TTC549 (cell line): ENCODE results near the gene HCK.
"Not testable (repeated sequence)": the region's sequence is repeated elsewhere in the genome, so short reads cannot be mapped to it uniquely, and the experiment has no call there.

Experiments
- FAIRE-seq: peaks from 2 replicates; lab custom pipeline; 2012; peaks lifted over from hg19 to GRCh38; lab: Jason Lieb, UNC

Gene HCK

DNA sequence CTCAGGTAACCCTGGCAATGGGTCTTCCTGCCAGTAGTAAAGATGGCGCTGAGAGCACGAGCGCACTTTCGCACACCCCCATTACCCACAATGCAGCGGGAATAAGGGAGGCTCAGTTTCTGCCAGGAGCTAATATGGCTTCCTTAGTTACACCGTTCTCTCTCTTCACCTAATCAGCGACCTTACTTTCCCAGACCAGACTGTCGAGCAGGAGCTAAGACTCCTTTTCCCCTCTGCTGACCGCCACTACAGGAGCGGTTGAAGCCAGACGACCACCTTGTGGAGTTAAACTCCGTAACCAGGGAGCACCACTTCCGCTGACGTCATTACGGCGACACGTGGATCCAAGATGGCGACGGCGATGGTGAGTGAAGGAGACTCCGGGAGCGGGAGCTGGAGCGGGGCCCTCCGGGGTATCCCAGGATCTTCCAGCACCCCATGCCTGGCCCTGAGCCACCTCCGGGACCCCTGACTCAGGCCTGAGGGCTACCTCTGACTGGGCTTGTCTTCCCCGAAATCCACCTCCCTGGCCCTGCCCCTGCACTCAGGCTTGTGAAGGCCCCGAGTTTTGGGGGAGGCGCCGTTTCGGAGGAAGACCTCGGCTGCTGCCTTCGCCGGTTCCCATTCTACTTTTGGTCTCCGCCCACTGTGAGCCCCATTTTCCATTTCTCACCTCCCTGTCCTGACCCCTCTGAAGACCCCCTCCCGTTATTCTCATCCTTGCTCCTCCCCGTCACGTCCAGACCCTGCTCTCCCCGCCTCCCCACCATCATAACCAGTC lies 57.5 kb downstream of the HCK start, which contains the start of gene TM9SF4:
Gene TM9SF4 (plus strand): TSS at position 323 of the 781 bp plus-strand sequence. CDS start 27 bp downstream, at position 350.
- no peak for FAIRE-seq

DNA sequence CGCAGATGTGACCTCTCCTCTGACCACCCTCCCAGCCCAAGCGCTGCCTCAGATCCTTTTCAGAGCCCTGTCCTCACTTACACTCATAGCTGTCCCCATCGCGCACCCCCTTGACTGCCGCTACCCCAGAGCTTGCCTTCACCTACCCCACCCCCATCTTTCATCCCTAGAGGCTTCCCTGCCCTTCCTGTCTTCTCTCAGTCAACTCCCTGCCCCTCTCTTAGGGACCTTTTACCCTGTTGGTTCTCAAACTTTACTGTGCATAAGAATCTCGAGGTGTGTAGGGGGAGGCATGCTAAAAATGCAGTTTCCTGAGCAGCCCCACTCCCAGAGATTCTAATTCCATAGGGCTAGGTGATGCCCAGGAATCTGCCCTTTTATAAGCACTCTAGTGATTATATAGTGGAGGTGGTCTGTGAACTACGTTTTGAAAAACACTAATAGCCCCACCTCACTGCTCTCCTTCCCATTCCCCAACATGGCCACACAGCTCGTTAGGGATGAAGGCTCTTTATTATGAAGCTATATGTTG lies 58.2 kb downstream of the HCK start:
- no peak for FAIRE-seq

DNA sequence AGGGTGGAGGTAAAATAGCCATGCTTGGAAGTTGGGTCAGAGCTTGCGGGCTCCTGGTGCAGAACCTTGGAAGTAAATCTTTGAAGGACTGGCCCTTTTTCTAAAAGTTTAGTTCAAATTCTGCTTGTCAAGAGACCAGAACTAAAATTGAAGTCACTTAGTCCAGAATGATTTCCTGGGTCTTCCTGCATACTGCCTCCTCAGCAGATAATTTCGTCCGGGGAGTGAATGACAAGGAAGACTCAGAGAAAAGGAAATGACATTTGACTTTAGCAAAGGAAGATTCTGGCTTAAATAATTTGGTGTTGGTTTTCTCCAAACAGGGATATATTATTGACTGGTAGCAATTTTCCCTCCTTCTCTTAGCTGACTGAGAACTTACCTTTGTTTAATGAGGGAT lies 58.7 kb downstream of the HCK start:
- FAIRE-seq: no peak

DNA sequence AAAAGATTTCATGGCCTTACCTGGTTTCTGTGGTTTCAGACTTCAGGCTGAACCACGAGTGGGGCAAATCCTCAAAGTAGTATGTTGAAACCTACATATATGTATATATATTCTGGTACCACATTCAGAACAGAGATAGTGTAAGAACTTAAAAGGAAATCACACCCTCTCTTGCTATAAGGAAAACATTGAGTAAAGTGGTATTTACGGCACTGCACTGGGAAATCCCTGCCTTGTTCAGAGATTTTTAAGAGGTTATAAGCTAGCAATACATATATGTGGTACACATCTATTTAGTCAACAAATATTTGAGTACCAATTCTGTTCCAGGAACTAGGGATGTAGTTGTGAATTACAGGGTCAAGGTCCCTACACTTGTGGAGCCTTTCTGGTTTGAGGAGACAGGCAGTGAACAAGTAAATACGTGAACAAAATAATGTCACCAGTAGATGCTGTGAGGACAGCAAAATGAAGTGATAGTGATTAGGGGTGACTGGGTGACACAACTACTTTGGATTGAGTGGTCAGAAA lies 59.2 kb downstream of the HCK start:
- FAIRE-seq: no peak

DNA sequence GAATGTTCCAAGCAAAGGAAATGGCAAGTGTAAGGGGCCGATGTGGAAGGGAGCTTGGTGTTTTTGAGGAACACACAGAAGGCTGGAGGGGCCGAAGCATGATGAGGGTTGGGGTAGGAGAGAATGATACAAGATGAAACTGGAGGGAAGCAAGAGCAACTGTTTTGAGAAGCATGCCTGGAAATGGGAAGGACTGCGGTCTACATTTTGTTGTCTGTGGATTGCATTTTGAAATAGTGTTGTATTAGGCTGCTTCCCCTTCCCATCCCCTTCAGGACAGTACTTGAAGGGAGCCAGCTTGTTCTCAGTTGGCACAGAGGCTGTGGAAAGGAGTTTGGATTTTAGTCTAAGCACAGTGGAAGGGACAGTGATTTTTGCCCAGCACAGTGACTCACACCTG lies 59.7 kb downstream of the HCK start:
- no peak for FAIRE-seq

DNA sequence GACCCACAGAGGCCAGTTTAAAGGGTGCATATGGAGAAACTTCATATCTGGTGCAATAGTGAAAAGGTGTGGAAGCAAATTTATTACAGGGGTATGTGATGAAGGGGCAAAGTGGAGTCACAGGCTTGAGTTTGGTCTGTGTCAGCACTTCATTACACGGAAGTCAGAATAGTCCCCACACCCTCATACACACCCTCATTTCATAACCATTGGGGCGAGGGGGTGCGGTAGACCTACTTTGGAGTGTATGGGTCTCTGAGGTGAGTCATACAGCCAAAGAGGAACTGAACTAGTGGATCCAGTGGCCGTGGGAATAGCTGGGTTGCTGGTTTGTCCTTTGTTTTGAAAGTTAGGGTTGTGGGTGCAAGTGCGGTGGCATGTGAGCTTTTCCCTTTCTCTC lies 60.8 kb downstream of the HCK start:
- FAIRE-seq: no peak

DNA sequence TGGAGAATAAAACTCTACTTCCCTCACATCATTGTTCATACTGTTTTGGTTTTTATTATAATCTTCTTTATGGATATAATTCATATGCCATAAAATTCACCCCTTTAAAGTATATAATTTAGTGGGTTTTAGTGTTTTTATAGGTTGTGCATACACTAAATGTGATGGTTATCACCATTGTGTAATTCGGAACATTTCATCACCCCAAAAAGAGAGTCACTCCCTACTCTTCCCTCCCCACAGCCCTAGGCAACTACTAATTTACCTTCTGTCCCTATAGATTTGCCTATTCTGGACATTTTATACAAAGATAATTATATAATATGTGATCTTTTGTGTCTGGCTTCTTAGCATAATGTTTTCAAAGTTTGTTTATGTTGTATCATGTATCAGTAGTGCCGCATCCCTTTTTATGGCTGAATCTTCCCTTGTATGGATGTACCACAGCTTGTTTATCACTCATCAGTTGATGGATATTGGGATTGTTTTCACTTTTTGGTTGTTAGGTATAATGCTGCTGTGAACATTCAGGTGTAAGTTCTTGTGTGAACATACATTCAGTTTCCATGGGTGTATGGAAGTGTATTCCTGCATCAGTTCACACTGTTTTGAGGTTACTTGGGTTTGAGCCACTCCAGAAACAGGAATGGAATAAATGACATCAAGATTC lies 61.7 kb downstream of the HCK start:
- FAIRE-seq: no peak

DNA sequence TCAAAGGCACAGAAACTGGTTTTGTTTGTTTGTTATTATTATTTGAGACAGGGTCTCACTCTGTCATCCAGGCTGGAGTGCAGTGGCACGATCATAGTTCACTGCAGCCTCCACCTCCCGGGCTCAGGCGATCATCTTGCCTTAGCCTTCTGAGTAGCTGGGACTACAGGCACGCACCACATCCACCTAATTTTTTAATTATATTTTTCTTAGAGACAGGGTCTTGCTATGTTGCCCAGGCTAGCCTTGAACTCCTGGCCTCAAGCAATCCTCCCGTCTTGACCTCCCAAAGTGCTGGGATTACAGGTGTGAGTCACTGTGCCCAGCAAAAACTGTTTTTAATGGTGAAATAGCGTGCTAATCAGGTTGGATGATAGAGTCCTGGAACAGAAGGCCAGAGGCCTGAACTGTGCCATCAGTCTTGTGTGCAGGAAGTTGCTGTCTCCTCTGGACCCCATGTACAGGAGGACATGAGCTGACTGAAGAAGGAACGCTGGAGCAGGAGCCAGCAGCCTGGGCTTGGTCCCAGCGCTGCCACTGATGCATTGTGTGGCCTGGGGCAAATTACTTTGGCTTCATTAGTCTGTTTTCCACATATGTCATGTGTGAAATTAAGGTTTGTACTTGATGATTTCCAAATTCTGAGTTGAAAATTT lies 62.4 kb downstream of the HCK start:
- no peak for FAIRE-seq

DNA sequence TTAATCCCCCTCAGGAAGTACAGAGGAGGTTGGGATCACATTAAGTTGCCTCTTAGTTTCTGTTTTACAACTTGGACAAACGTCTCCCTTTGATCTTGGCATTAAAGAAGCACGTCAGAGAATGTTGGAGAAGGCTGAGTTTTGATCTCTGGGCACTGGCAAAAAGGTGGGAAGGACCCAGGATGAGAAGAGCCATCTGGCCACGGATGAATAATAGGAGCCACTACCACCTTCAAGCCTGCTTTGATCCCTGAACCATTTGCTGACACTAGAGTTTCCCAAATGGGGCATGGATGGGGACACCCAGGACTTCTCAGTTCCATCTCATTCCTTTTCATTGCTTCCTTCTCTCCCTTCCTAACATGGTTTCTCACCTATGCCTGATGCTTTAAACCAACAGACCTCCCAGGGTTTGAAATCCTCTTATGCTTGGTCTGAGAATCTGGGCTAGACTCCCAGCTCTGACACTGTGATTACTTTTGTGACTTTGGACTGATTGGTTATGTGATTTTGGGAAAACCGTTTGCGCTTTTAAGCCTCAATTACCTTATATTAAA lies 63.2 kb downstream of the HCK start:
- FAIRE-seq: no peak

DNA sequence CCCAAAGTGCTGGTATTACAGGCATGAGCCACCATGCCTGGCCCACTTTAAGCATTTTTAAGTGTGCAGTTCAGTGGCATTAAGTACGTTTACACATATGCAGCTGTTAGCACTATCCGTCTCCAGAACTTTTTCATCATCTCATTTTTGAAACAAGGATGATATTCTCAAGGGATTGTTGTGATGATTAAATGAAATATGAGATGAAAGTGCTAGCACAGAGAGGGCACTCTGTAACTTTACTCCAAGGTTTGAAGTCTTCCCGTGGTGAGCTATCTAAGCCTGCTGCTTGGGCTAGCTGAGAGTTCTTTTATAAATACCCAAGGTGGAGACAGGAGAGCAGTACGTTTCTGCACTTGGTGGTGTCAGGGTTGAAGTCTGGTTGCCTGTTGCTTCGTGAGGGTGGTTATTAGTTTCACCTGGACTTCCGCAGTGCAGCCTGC lies 64.1 kb downstream of the HCK start:
- FAIRE-seq: no peak

DNA sequence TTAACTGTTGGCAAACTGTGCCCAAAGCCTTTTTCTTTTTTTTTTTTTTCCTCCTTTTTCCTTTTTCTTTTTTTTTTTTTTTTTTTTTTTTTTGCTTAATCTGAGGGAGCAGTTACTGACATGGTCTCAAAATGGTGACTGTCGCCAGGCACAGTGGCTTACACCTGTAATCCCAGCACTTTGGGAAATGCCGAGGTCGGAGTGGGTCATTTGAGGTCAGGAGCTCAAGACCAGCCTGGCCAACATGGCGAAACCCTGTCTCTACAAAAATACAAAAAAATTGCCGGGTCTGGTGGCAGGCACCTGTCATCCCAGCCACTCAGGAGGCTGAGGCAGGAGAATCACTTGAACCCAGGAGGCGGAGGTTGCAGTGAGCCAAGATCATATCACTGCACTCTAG lies 64.8 kb downstream of the HCK start:
- FAIRE-seq: not testable (repeated sequence)

DNA sequence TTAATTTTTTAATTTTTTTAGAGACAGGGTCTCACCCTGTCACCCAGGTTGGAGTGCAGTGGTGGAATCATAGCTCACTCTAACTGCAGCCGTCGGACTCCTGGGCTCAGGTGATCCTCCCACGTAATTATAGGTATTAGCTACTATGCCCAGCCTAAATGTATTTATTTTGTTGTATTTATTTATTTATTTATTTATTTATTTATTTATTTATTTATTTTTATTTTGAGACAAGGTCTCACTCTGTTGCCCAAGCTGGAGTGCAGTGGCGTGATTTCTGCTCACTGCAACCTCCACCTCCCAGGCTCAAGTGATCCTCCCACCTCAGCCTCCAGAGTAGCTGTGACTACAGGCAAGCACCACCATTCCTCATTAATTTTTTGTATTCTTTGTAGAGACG lies 66.4 kb downstream of the HCK start:
- not testable (repeated sequence) for FAIRE-seq

DNA sequence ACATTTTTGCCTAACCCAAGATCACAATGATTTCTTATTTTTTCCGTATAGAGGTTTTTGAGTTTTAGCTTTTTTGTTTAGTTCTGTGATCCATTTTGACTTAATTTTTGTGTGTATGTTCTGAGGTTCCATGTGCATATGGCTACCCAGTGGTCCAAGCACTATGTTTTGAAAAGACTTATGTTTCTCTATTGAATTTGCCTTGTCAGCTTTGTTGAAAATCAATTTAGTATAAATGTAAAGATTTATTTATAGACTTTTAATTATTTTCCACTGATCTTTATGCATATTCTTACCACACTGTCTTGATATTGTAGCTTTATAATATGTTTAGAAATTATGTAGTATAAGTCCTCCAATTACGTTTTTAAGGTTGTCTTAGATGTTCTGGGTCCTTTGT lies 67.7 kb downstream of the HCK start:
- FAIRE-seq: no peak

DNA sequence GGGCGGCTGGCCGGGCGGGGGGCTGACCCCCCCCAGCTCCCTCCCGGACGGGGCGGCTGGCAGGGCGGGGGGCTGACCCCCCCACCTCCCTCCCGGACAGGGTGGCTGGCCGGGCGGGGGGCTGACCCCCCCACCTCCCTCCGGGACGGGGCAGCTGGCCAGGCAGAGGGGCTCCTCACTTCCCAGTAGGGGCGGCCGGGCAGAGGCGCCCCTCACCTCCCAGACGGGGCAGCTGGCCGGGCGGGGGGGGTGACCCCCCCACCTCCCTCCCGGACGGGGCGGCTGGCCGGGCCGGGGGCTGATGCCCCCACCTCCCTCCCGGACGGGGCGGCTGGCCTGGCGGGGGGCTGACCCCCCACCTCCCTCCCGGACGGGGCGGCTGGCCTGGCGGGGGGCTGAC lies 69.9 kb downstream of the HCK start:
- FAIRE-seq: not testable (repeated sequence)

DNA sequence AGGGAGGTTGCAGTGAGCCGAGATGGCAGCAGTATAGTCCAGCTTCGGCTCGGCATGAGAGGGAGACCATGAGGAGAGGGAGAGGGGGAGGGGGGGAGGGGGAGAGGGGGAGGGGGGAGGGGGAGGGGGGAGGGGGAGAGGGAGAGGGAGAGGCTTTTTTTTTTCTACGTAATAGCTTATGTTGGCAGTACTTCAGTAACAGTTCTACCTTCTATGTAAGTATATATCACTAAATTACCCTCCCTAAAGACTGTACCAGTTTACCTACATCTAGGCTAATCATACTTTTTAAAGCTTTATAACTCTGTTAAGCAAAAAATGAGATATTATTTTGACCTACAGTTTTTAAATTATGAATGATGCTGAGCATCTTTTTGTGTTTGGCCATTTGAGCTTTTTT lies 71.0 kb downstream of the HCK start:
- no peak for FAIRE-seq

DNA sequence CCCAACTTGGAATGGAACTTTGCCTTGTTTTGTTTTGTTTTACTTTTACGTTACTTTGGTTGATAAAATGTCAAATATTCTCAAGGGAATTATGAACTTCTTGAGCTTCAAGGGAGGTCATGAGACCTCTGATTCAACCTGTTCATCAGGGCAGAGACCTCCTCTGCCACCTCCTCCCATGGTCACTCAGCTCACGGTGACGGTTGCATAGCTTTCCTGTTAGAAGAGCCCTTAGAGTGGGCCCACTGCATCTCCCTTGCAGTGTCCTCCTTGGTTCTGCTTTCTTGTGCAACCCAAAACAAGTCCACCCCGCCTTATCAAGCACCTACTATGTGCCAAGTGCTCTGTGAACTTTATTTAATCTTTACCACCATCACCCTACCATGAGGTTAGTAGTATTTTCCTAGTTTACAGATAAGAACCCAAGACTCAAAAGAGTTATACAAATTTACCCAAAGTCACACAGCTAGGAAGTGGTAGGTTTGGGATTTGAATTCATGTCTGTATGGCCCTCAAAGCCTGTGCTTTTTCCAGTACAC lies 72.9 kb downstream of the HCK start:
- no peak for FAIRE-seq

DNA sequence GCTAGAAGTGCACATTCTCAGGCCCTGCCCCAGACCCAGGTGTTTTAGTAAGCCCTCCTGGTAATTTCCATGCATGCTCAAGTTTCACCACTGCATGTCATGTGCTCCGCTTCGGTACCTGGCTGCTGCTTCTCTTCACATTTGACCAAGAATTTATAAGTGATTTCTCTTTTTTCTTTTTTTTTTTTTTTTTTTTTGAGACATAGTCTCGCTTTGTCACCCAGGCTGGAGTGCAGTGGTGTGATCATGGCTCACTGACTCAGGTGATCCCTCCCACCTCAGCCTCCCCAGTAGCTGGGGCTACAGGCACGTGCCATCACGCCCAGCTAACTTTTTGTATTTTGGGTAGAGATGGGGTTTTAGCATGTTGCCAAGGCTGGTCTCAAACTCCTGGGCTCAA lies 73.5 kb downstream of the HCK start:
- no peak for FAIRE-seq

DNA sequence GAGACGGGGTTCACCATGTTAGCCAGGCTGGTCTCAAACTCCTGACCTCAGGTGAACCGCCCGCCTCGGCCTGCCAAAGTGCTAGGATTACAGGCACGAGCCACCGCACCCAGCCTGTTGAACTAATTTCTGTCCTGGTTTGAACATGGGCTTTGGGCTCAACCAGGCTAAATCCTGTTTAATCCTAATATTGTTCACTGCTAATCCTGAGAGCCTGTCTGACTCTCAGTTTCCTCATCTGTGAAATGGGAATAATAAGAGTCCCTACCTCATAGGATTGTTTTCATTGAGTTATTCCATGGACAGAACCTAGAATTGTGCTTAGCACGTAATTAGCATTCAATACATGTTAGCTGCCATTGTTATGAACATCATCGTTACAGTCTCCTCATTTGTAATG lies 74.9 kb downstream of the HCK start:
- FAIRE-seq: no peak

DNA sequence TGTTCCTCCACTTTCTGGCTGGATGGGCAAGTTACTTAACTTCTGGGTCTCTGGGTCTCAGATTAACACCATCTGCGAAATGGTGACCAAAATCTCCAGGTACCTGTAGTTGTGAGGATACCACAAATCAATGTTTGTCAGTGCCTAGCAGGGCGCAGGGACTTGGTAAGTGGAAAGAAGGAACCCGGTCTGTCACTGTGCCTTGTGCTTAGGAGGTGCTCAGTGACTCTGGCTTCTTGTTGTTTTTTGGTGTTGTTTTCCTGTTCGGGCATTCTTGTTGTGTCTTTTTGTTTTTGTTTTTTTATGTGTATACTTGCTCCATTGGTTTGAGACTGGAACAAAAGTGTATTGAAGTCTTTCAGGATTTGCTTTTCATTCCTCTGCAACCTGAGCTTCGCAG lies 75.3 kb downstream of the HCK start:
- no peak for FAIRE-seq

DNA sequence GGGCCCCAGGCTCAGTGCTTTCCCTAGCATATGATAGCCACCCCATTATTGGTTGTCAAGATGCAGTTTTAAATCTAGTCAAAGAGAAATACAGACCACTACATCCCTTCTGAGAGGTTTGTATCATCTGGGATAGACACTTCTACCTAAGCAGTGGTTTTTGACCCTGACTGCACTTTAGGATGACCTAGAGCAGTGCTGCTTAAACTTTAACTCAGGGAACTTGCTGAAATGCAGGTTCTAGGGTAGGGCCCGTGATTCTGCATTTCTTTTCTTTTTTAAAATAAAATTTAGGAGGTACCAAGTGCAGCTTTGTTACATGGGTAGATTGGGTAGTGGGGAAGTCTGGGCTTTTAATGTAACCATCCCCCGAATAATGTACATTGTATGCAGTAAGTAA lies 76.1 kb downstream of the HCK start:
- no peak for FAIRE-seq

DNA sequence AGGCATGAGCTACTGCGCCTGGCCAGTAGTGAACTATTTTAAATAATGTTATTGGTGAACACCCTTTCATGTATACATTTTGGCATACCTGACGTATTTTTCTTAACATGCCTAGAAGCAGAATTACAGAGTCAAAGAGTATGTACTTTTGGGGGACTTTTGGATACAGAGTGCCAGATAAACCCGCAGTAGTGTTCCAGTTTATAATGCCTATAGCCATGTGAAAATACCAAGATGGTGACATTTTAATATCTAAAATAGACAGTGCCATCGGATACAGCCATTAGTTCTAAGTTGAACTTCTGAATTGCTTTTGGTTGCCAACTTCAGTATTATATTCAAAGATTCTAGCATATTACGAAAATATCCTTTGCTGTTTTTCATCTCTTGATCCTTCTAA lies 77.8 kb downstream of the HCK start:
- FAIRE-seq: no peak

DNA sequence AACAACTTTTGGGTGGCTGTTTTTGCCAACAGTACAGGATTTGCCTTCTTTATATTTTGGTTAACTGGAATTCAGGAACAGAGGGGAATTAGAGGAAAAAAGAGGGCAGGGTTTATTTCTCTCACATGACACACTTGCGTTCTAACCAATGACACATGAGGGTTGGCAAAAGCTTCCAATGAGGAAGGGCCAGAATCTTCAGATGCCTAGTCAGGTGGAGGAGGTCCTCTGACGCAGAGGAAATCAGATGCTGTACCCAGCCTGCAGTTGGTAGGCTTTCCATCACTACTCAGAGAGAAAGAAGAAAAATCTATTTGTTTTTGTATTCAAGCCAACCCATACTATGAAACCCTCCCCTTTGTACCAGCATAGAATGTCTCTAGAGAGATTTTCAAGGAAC lies 78.3 kb downstream of the HCK start:
- FAIRE-seq: no peak
